NCI-H524 treated with DMSO at 0.1 percent for 48 hours (cell line): ENCODE results near the gene FOXS1.
"Not testable (repeated sequence)": the region's sequence is repeated elsewhere in the genome, so short reads cannot be mapped to it uniquely, and the experiment has no call there.

Source experiments
- DNase-seq: peaks from one replicate; lab custom pipeline; 2025; lab: John Stamatoyannopoulos, UW

Gene FOXS1

GRCh38 chr20:31839782-31840487 lies 5.5 kb downstream of the FOXS1 start:
- DNase-seq = no peak

- no peak for DNase-seq
Observed at GRCh38 chr20:31838646-31839292, 6.6 kb downstream of the FOXS1 start.

- no peak for DNase-seq
Observed at GRCh38 chr20:31837896-31838397, 7.5 kb downstream of the FOXS1 start.

DNA sequence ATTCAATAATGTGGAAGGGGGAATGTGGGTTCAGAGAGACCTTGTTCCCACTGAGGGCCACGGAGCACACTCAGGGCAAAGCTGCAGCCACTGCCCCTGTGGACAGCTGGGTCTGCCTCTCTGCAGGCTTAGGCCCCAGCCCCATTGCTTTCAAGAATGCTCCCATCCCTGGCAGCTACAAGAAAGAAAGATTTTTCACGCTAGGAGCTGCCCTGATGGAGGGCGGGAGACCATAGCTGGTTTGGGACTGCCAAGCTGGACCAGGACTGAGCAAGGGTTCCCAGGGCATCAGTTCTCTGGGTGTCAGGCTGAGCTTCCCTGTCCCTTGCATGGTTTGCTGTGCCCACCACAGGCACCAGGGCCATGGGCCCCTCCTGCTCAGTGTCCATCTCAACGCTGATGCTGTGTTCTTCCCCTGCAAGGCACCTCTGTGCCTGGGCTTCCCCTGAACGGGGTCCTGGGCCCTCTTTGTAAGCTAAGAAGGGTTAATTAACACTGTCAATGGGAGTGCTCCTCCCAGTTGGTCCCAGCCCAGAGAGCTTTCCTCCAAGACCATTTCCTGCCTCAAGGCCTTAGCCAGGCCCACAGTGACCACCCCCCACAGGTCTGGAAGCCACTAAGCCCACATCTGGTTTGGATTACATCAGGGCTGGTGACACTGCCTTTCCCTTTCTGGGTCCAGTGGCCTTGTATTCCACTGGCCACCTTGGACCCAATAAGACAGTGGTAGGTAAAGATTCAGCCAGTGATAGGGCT lies 8.4 kb downstream of the FOXS1 start:
- no peak for DNase-seq

GRCh38 chr20:31835977-31836852 lies 9.2 kb downstream of the FOXS1 start:
- no peak for DNase-seq

DNA sequence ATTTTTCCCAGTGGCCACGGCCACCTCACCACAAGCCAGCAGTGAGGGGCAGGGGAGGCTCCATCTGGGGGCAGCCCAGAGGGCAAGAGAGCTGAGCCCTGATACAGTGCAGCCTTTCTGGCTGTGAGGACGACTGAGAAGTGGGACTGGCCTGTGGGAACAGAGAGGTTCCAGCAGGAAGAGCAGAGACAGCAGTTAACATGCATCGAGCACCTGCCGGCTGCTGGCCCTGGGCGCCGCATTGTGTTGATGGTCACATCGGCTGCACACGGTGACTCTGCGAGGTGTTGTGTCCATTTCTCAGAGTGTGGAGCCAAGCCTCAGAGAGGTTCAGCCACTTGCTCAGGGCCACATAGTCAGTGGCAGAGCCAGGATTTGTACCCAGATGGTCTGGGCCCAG lies 9.8 kb downstream of the FOXS1 start:
- DNase-seq = no peak

DNA sequence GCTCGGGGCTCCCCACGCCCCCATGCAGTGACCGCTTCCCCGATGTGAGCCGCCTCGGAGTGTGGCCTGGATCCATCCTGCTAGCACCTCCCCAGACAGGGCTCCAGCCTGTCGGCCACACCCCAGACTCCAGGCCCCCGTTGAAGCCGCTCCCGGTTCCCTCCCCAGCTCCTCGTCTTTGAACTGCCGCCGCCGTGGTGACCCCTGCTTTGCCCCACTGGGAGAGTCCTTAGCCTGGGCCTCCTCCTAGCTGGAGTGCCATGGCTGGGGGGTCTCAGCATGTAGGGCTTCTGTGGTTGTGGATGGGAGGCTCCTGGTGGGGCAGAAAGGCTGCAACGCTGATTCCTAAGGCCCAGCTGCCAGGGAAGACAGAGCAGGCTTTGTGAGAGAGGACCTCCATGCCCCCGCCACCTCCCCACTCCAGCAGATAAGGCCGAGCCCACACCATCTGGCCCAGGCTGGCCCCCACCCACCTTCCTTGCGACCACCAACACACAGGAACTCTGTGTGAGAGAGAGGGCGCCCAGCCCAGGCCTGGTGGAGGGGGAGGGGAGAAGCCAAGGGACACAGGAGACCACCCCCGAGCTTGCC lies 11.4 kb downstream of the FOXS1 start:
- DNase-seq = no peak

DNA sequence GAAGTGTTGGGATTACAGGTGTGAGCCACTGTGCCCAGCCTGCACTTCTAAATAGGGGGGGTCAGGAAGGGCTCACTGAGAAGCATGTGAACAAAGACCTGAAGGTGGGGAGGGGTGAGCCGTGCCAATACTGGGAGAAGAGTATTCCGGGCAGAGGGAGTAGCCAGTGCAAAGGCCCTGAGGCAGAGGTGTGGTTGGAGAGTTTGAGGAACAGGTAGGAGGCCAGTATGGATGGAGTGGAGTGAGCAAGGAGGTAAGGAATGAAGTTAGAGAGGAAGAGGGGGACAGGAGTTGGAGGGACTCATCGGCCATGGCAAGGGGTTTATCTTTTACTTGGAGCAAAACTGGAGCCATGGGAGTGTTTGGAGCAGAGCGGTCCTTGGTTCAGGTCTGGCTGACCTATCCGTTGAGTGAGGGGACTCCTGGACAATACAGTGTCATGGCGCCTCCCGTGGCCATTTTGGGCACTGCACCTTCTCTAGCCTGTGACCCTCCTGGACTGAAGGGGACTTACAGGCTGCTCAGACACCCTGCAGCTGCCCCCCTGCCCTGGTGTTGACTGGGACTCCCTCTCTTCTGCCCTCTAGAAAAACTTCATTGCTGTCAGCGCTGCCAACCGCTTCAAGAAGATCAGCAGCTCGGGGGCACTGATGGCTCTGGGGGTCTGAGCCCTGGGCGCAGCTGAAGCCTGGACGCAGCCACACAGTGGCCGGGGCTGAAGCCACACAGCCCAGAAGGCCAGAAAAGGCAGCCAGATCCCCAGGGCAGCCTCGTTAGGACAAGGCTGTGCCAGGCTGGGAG lies 12.1 kb downstream of the FOXS1 start:
- DNase-seq = no peak

GRCh38 chr20:31831771-31832306 lies 13.6 kb downstream of the FOXS1 start:
- DNase-seq = no peak

DNA sequence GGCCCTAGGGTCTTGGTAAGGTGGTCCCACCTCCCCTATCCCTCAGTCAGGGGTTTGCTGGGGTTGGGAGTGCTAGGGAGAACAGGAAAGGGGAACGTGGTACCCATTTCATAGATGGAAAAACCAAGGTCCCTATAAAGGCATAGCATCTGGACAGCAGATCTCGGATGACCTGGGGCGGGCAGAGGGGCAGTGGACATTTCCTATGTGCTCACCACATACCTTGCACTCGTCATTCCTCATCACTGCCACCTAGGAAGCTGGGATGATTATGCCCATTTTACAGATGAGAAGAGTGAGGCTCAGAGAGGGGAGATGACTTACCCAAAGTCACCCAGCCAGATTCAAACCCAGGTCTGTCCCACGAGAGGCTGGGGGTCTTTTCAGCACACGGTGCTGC lies 14.2 kb downstream of the FOXS1 start:
- no peak for DNase-seq

- no peak for DNase-seq
Observed at GRCh38 chr20:31830406-31830981, 14.9 kb downstream of the FOXS1 start.

DNA sequence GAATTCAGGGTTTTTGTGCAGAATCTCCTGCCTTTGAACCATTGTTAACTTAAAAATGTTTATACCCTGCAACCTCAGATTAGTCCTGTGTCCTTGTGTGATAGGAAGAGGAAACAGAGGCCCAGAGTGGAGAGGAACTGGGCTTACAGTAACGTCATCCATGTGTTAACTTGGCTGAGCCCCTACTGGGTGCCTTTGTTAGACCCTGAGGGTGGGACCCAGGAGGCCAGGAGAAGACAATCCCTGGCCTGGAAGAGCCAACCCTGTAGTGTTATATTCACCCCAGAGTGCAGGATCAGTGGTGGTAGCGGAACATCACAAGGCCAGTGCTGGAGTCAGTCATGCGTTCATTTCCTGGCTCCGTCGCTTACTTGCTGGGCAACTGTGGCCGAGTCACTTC lies 15.7 kb downstream of the FOXS1 start:
- DNase-seq = no peak

DNA sequence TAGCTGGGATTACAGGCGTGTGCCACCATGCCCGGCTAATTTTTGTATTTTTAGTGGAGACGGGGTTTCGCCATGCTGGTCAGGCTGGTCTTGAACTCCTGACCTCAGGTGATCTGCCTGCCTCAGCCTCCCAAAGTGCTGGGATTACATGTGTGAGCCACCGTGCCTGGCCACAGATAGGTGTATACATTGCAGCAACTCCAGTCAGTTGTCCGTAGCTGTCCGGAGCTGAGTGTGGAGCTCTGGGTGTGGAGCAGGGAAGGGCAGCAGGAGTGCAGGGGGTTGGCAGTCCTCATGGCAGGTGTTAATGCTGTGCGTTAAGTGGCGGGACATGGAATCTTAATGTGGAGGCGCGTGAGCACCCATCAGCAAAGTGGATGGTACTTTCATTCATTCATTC lies 17.4 kb downstream of the FOXS1 start:
- DNase-seq = not testable (repeated sequence)

DNA sequence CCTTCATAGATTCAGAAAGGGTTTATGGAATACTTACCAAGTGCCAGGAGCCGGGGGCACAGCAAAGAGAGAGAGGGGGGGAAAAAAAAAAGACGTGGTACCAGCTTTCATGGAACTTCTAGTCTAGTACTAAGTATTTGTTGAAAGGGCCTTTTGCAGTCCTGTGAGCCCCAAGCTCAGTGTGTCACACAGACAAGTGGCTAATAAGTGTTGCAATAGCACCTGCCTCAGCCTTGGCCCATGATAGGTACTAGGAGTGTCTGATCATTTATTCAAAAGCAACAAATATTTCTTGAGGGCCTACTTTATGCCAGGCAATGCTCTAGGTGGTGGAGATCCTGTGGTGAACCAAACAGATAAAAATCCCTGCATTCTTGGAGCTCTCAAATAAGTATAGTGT lies 18.3 kb downstream of the FOXS1 start:
- no peak for DNase-seq

DNA sequence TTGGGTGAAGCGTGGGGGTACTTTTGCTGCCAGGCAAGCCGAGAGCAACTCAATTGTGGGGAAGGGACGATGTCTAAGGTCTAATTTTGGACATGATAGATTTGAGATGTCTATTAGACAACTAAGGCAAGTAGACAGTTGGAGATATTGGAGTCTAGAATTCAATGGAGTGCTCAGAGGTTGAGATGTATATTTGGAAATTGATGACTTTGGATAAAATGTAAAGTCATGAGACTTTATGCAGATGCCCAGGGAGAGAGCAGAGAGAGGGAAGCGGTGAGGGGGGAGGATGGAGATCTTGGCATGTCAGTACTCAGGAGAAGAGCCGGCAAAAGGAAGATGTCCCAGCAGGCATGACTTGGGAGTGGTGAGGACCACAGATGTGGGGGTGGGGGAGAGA lies 19.3 kb downstream of the FOXS1 start:
- no peak for DNase-seq

DNA sequence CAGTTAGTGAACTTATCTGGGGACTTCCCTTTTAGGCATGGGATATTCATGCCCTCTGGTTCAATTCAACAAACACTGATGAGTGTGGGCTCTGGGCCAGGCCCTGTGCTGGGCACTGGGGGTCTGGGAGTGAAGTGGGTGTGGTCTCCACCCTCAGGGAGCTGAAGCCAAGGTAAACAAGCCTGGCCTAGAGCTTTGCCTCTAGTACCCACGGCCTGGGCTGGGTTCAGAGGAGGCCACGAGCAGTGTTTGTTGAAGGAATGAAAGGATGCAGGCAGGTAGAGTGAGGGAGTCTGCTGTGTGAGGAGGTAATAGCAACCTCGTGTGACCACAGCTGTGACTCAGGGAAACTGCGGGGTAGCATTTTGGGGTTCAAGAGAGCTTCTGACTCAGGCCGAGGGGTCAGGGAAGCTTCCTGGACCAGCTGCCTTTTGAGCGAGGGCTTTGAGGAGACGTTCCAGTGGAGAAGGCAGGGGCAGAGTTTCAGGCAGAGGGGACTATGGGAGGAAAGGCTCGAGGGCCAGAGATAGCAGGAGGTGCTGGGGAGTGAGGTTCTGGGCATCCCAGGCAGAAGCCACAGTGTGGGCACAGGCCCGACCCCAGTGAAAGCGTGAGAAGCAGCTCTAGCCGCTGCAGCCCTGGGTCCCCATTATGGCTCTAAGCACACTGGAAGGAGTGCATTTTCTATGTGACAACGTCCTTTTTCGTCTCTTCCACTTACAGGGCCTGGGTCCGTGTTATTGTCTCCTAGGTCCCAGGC lies 20.7 kb downstream of the FOXS1 start:
- DNase-seq = no peak

DNA sequence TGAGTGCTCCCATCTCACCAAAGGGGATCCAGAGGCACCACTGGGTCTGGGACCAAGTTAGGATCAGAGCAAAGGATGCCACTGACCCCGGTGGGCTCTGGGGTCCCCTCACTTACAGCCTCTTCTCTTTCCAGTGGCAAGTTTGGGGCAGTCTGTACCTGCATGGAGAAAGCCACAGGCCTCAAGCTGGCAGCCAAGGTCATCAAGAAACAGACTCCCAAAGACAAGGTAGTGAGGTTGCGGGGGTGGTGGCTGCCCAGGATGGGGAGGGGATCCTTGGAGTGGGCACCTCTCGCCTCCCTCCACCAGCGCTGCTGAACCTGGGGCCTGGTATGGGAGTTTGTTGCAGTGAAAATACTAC lies 21.3 kb downstream of the FOXS1 start:
- no peak for DNase-seq

- DNase-seq = no peak
Observed at GRCh38 chr20:31823360-31824124, 21.9 kb downstream of the FOXS1 start.
